Activated CD8-positive, alpha-beta memory T cell treated with anti-CD3 and anti-CD28 coated beads, Interleukin-2, amount 50 U/mL, for 1 hour (primary cell): Measurements from ENCODE around the gene NEURL3.
A peak's percentile ranks its signal among the peaks of the same experiment; 100 is the strongest.

Experiments used
- DNase-seq: peaks from one replicate; pipeline ENCODE4 v3.0.0-alpha.2; 2020; ENCODE audit errors: extremely low read depth

The NEURL3 gene

DNA sequence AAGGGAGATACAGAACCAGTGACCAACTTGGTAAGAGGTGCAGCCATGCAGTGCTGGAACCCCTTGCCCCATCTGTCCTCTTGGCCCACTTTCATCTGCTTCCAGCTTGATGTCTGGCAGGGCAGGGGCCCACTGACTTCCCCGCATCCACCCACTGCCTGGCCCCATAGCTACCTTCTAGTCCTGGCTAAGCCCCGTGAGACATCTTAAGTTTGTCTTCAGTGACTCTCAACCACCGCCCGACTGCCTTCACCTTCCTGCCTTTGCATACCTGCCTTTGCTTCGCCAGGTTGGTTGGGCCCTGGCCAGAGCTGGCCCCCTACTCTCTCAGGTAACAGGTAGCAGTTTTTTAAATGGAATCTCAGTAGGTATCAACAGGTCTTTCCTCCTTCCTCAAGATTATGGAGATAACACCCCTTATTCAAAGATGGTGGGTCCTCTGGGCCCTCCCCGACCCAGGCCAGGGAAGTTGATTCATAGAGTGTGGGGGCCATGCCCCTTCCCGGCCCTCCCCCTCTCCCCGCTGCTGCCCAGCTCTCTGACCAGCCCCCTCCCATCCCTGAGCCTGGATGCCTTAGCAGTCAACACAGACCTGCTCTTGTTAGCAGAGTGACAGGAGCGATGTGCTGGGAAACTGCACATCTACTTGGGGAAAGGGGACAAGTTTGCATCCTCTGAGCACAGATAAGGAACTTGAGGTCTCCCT is 34.2 kb upstream of the NEURL3 start:
- no peak for DNase-seq

DNA sequence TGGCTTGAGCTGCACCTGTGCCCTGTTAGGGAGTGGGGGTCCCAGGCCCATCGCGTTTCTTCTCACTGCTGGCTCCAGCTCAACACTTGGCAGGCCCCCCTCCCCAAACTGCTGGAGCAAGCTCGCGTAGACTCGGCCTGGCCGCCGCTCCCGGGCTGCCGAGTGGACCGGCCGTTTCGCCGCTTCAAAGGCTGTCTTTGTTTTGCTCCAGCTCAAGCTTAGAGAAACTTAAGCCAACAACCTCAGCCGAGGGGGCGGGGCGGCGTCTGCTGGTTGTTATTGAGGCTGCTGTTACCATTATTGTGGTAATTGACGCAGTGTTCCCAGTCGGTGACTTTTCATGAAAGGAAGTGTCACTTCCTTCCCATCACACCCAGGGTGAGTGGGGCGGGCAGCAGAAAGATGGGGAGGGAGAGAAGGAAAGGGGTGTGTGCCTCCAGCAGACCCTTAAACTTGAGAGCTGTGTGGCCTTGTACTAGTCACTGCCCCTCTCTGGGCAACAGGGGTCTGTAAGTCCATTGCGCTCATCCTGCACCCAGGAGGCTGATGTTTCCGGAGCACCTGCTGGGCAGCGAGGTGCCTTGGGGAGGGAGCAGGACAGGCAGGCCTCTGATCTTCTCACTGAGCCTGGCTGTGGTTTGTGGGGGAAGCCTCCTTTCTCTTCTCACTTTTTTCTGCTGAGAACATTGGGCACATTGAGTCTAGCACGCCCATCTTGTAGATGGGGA is 33.5 kb upstream of the NEURL3 start:
- peak; percentile 88 for DNase-seq

DNA sequence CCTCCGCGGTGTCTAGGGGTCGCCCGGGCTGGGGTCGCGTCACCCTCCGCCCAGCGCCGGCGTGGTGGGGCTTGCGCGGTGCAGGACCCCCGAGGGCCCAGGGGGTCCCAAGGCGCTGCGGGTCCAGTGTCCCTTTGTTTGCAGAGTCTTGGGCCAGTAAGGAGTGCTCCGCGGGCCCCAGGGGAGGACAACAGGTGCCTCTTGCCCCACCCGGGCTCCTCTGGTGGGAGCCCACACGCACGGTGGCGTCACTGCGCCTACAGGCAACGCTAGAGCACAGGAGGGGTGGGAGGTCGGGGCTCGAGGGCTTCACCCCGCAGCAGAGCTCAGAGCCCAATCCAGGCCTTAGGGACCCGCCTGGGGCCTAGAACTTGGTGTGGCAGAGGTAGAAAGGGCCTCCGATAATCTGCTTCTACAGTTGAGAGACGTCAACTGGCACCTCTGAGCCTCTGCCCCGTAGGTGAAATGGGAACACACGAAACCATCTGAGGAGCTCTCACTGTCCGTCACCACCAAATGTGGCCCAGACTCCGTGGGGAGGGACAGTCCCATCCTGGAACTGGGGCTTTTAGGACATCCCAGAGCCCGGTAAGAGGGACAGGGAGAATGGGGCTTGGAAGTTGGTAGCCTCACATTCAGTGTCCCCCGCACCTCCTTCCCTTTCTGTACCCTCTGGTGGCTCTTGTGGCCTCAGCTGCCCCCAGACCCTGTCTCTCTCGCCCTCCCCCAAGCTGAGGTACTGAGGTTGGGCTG is 32.8 kb upstream of the NEURL3 start:
- DNase-seq: no peak

DNA sequence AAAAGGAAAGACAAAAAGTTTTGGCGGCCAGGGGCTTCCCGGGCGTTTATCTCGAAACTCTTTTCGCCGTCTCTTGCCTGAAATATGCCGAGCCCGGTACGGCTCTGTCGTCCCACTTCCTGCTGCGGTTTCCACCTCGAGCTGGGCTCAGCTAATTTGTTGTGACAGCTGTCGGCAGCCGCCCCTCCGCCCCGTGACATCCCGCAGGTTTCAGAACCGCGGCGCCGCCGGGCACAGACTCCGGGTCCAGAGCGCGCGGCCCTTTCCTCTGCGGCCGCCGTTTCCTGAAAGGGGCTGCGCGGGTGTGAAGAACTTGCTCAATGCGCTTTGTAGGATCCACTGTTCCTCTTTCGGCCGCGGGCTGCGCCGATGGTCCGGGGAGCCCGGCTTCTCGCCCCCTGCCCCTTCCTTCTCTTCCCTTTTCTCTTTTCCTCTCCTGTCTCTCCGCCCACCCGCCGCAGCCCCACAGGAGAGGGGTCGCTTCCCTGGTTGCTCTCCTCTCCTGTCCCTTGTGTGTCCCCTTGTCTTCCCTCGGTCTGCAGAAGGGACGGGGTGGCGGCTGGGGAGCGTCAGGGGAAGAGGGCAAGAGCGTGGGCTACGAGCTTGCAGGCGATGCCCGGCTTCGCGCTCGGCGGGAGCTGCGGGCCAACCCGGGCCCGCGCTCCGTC is 32.0 kb upstream of the NEURL3 start:
- peak; percentile 72 for DNase-seq

DNA sequence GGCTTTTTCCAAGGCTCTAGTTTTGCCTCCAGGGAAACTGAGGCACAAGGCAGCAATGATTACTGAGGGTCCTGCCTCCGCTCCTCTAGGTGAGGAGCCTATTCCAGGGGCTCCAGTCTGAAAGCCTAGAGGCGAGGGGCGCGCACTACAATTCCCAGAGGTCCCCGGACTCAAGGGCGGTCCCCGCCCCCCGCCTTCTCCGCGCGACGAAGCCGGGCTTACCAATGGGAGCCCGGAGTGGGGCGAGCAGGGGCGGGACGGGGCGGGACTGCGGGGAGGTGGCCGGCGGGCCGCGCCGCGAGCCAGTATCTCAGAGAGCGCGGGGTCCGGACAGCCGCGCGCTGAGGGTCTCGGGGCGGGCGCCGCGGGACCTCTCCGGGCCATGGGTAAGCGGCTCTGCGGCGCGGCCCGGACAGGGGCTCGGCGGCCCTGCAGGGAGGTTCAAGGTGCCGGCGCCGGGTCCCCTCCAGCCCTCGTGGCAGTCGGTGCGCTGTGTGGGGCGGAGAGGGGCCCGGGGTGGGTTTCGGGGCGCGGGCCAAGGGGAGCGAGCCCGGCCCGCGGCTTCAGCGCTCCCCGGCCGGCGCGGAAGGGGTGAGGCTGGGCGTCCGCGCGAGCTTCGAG is 31.4 kb upstream of the NEURL3 start, which contains the start of gene ARID5A:
ARID5A (plus strand) TSS at position 308 of the 621 bp plus-strand sequence; CDS start at position 383, 75 bp downstream.
- DNase-seq: peak; percentile 80

DNA sequence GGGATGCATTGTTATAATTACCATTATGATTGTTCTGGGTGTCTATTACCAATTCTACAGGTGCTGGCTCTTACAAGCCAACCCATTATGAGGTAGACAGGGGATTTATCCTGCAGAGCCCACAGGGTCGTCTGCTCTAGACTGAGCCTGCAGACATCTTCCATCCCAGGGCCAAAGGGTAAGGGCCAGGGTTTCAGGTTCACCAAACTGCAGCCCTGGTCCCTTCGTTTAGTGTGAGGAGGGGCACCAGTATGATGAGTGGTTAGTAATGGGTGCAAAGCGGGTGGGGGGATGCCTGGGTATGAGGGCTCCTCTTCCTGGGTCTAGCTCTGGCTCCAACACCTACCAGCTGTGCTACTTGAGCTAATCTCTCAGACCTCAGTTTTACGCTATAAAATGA is 30.2 kb upstream of the NEURL3 start:
- no peak for DNase-seq

DNA sequence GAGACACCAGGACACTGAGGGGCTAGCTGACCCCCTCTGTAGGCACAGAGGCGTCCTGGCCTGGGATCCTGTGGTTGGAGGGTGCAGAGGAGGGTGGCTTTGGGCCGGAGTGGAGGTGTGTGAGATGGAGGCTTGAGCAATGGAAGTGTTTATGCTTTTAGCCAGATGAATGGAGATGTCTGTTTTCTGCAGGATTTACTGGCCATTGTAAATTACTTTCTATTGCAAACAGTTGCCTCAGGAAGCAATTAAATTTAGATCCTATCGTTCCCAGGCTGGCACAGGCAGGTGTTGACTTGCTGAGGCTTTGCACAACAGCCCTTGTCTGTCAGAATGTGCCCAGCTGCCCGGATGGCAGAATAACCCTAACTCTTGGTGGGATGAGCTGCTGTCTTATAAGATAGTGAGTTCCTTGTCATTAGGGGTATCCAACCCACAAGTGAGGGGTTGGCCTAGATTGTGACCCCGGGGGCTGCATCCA is 29.6 kb upstream of the NEURL3 start:
- DNase-seq: no peak

DNA sequence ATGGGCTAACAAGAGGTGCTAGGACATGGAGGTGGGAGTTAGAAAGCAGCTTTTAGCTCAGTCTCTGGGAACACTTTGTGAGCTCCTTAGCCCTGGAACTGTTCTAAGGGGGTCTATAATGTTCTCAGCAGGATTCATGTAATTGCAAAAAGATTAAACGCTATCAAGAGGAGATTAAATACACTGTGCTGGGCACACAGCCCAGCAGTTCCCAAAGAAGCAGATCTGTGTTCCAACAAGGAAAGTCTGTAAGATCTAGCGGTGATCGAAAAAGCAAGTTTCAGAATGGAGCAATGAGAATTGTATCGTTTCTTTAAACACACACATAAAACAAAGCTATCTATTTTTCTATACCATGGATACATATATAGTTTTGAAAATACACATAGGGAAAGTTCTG is 29.0 kb upstream of the NEURL3 start:
- DNase-seq: no peak

DNA sequence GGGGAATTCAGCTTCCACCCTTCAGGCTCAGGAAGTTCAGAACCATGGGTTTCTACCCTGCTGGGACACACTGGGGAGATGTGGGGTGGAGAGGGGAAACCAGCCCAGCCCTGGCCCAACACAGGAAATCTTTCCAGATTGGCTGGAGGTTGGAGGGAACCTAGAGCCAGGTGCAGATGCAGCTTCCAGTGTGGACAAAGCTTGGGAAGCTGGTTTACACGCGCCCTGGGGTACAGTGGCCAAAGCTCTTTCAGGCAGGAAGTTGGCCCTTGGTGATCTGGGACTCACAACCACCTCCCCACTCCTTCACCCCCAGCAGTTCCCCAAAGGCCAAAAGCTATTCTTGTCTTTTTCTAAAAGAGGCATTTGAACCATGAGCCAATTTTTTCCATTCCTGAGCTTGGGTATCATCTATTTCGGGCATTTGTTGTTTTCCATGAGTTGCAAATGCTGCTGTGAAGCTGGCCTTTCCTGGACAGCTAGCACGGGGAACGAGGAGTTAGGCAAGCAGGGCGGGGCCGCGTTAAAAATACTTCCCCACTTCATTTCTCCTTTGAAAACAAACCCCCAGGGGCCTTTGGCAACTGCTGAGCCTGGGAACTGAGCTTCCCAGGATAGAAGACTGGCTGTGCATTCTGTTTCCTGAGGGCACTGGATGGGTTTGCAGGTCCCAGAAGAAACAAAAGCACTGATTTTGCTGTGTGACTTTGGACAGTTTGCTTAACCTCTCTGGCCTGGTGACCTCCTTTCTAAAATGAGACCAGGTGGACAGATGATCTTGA is 28.3 kb upstream of the NEURL3 start:
- DNase-seq: no peak

DNA sequence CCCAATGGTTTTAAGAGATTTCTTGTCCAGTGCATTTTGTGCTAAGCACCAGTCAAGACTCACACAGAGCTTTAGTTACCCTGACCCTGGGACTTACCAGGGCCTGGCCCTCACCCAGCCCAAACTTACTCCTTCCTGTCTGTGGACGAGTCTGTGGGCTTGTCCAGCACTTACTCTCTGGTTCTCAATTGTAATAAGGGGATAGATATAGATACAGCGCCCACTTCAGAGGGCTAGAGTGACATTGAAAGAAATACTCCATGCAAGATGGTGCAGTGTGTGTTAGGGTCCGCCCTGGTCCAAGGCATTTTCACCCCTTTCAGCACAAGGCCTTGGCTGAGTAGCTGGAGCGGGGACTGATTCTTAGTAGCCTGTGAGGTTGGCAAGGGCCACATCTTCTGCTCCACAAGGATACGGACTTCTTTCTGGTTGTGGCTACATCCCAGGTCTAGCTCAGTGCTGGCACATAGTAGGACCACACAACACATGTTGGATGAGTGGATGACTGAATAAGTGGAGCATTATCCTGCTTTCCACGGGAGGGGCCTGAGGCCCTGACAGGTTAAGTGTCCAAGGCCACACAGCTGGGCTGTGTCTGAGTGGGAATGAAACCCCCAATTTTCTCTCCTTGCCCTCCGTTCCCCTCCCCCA is 27.6 kb upstream of the NEURL3 start:
- DNase-seq: no peak

DNA sequence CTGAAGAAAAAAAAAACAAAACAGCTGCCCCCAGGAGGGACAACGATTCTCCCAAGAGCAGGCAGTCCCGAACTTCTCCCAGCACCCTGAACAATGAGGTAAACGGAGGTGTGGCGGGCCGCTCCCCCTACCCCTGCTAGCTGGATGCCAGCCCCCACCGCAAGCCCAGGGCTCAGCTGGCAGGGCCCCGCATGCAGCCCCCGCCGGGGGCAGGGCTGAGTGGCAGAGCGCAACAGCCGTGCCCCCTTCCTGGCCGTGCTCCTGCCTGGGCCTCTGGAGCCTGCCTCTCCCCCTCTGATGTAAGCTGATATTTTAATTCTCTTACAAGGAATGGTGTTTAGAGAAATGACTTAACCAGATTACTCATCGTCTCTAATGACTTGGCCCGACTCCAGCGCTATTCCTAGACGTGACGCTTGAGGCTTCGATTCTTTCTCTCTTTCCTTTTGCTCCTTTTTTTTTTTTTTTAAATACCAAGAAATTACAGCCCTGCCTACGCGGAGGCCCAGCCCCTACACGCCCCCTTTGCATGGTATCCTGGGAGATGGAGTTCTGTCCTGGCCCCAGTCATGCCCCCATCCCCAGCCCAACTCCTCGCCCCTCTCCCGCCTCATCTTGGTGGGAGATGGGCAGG is 26.8 kb upstream of the NEURL3 start:
- DNase-seq: peak; percentile 94

DNA sequence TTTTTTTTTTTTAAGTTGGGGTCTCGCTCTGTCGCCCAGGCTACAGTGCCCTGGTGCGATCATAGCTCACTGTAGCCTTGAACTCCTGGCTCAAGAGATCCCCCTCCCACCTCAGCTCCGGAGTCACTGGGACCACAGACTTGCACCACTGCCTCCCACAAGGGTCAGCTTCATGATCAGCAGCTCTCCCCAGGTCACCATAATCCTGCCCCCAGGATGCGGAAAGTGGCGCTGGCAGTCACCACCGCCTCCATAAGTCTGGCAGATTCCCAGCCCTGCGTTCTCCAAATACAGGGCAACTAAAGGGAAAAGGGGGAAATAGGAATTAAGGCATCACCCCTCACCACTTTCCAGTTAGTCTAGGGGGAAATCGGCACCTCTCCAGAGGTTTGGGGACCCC is 26.2 kb upstream of the NEURL3 start:
- no peak for DNase-seq

DNA sequence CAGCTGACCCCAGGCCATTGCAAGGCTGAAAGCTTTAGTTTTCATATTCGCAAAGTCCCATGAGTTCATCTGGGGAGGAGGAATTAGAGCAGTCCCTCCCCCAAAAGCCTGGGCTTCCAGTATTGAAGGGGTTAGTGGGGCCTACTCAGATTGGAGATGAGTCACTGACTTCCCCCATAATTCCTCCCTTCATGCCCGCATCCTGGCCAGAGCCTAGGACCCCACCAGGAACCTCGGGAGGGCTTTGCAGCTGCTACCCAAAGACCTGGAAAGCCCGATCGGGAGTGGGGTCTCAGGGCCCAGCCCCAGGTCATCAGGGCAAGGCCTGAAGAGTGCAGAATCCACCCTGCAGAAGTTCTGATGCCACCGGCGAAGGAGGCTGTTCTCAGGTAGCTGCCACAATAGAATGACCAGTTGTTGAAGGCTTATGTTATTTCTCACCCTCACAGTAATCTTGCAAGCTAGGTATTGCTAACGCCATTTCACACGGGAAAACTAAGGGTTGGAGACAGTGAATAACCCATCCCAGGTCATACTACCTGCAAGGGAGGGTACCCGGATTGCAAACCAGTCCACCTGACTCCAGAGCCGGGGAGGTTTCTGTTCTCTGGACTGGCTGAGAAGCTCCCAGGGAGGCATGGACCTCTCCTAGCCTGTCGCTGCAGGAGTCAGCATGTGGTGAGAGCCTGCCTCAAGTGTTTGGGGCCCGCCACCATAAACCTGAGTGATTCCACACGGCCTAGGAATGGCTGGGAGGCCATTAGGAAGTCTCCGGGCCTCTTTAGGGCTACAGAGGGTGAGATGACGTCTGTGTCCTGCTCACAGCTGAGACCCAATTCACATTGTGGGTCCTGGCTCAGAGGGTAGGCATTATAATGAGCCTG is 25.6 kb upstream of the NEURL3 start:
- DNase-seq: no peak

DNA sequence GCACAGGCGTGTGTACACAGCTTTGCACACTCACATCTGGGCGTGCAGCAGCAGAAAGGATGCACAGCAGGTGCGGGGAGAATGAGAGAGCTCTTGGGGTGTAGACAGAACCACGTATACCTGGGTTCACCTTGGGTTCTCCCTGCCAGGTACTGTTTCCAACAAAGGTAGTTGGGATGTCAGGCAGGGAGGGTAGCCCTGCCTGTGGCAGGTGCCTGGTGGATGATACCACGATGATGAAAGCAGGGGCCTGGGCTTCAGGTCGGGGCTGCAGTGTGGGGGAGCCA is 24.9 kb upstream of the NEURL3 start:
- DNase-seq: no peak

DNA sequence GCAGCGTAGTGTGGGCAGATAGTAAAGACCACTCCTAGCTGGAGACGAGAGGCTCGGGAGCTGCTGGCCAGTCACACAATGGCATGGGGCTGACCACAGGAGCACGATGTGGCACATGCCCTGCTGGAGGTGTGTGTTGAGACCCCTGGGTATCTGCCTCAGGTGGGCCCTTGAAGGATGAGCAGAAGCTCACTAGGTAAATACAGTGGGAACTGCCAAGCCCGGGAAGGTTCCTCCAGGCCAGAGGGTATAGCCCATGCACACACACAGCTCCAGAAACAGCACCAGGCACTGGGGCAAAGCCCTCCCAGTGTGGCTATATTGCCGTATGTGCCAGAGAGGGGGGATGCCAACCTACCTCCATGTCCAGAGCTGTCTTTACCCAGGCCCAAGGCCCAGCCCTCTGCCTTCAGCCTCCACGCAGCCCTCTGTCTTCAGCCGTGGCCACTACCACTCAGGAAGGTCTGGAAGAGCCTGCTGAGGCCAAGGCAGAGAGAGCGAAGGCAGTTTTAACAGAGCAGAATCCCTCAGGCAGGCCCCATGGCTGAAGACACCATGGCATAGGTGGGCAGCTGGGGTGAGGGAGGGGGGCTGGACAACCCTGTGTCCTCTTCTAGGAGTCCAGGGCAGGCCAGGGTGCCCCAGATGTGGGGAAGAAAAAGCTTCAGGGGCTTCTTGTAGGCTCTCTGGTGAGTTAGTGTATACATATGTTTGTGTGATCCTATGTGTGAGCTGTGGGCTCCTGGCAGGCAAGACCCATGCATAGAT is 24.4 kb upstream of the NEURL3 start:
- no peak for DNase-seq

DNA sequence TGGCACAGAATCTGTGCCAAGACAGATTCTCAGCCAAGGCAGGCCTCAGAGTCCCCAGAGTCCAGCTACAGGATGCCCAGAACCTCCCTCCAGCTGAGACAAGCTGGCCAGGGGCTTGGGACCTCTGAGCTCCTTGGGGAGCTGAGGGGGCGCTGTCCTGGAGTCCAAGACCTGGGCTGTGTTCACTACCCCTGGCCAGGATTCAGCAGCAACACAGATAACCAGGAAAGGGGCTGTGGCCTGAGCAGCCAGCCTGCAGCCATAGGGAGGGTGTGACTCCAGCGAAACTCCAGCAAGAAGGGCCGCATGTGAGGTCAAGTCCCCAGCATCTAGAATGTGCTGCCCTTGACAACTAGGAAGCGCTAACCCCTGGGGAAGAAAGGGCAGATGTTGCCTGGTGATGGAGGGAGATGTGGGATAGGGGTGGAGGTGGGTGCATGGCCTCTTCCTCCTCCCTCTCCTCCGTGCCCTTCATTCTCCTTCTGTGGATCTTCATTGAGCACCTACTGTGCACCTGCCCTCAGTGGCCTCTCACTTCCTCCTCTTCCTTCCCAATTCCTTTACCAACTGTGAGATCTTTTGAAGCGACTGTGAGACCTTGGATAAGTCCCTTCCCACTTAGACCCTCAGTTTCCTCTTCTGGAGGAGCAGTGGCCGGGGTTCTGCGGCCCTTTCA is 23.7 kb upstream of the NEURL3 start:
- no peak for DNase-seq

DNA sequence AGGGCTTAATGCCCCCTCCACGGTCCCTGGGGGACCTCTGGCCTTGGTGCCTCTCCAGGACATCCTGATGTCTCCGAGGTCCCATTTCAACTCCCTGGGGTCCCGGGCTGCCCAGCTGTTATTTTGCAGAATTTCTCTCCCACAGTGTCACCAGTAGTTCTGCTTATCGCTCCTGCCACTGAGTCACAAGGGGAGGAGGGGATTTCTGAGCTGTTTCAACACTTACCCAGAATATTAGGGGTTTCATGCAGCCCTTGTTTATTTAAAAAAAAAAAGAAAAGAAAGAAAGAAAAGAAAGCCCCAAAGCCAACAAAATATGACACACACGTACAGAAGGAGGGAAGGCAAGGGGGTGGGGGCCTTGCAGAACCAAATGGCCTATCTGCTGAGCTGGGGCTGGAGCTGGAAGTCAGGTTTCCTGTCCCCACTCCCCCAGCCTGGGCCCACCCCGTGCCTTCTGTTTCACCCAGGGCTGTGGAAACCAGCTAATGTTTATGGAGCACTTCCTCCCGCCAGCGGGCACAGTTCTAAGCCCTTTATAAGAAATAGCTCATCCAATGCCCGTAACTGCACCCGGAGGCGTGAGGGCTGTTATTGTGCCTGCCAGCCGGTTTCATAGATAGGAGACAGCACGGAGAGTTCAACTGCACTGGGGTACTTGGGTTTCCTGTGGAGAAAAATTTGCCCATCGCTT is 23.0 kb upstream of the NEURL3 start:
- DNase-seq: no peak
